T-helper 22 cell (primary cell): Measurements from ENCODE around the gene SCAP.
"Not testable (repeated sequence)": the region's sequence is repeated elsewhere in the genome, so short reads cannot be mapped to it uniquely, and the experiment has no call there.

ENCODE experiments used
- DNase-seq: peaks from one replicate; pipeline ENCODE4 v3.0.0-alpha.2; 2020; ENCODE audit warnings: low read depth

Gene SCAP

GRCh38 chr3:47475570-47476329 is at the start of gene SCAP:
Gene SCAP, minus strand, starts transcription at chr3:47475941. Its CDS starts 32,948 bp downstream, at chr3:47442993.
- peak; percentile 92 for DNase-seq

DNA sequence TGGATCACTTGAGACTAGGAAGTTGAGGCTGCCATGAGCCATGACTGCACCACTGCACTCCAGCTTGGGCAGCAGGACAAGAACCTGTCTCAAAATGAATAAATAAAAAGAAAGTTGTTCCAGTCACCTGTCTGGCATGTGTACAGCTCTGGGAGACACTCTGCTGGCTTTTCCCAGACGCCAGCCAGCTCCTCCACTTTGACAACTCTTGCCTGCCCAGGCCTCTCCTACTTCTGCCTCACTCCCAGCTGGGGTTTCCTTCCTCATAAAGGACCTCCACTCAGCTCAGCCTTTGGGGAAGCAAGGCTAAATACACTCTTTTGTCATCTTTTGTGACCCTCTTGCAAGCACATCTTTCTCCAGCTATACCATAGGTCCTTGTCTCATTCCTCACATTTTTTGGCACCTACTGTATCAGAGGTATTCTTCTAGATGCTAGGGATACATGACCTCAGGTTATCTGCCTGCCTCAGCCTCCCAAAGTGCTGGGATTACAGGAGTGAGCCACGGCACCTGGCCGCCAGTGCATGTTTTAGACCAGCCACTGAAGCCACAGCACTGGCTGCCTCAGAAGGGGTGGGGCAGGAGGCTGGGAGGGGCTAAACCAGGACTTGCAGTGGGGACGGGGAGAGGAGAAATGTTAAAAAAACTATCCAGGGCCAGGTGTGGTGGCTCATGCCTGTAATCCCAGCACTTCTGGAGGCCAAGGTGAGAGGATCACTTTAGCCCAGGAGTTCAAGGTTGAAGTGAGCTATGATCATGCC is 47.8 kb upstream of the SCAP start:
- DNase-seq, result no peak

DNA sequence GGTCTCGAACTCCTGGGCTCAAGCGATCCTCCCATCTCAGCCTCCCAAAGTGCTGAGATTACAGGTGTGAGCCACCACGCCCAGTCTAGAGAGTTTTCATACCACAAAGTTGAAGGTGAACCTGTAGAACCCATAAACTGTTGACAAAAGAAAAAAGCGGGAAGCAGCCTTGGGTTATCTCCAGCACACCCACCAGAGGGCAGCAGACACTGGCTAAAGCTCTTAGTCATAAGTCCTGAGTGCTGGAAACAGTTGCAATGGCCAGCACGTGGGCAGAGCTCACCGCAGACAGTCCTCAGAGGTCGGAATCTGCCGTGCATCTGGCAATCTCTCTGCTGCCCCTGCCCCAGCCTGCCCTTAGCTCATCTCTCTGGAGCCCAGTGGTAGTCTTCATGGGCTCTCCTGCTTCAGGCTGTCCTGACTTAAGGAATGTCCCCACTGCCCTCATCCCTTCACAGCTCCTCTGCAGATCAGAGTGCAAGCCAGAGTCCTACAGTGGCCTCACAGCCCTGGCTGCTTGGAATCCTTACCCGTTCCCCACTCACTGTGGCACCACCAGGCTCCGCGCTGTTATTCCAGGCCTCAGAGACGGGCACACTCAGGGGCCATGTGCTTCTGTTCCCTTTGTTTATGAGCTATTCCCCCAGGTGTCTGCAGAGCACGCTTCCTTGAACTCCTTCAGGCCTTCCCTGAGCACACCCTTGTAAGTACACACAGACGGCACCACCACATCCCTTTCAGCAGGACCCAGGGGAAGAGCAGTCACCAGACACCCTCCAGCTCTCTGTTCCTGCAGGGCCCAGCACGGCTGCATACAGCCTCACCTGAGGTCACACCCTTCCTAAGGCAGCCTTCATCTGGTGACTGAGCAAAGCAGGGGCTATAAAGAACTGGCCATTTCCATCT is 46.6 kb upstream of the SCAP start:
- DNase-seq, result peak; percentile 36

DNA sequence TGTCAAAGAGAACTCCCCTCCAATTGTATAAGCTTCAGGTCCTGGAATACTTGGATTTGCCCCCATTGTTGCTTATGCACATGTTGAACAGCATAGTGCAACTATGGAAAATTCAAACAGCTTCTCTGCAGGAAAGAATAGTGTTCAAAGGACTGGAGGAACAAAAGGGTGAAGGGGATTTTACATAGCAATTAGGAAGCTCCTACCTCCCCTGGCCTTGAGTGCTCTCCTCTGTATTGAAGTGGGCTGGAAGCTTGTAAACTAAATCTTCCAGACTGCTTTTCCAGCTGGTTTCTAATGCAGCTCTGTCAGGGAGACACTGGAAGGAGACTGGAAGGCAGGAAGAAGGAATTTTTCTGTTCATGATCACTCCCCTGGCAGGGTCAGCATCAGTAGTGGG is 45.0 kb upstream of the SCAP start:
- no peak for DNase-seq

DNA sequence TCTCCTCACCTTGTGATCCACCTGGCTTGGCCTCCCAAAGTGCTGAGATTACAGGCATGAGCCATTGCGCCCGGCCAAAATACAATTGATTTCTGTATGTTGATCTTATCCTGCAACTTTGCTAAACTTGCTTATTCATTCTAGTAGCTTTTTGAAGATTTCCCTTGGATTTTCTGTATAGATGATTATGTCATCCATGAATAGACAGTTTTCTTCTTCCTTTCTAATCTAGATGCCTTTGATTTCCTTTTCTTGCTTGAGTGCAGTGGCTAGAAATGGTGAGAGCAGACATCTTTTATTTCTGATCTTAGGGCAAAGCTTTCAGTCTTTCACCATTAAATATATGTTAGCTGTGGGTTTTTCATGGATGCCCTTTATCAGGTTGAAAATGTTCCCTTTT is 42.2 kb upstream of the SCAP start:
- no peak for DNase-seq

GRCh38 chr3:47515864-47516319 is 40.2 kb upstream of the SCAP start:
- DNase-seq, result no peak

GRCh38 chr3:47515100-47515499 is 39.4 kb upstream of the SCAP start:
- no peak for DNase-seq

DNA sequence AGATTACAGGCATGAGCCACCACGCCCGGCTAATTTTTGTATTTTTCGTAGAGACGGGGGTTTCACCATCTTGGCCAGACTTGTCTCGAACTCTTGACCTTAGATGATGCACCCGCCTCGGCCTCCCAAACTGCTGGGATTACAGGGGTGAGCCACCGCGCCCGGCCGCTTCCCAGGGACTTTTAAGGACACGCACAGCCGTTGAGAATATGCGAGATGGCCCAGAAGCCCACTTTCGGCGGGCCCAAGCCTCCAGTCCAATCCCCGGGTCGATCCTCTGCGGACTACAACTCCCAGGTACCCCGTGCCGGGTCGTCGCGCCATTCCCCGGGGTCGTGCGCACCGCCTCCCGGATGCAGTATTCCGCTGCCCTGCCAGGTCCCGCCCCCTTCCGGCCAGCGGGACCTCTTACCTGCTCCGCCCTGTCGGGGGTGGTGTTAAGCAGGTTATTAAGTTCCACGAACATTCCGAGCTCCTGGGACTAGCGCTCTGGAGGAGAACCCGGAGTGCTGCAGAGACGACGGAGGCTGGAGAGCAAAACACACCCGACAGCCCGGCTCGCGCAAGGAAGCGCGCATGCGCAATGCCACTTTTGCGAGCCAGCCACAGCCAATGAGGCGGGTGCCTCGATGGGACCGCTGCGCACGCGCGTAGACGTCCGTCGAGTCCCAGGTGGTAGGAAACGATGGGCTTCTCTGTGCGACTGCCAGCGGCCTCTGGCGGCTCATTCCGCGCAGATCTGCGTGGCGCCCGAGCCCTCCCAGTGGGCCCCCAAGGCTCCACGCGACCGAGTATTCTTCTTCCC is 37.6 kb upstream of the SCAP start, which contains the start of gene ELP6:
Gene ELP6, minus strand, starts transcription at position 588 of the 805 bp plus-strand sequence. Its CDS starts 122 bp downstream, at position 466.
- peak; percentile 95 for DNase-seq

GRCh38 chr3:47512416-47513124 is 36.8 kb upstream of the SCAP start:
- peak; percentile 9 for DNase-seq

GRCh38 chr3:47505267-47505666 is 29.5 kb upstream of the SCAP start:
- not testable (repeated sequence) for DNase-seq

DNA sequence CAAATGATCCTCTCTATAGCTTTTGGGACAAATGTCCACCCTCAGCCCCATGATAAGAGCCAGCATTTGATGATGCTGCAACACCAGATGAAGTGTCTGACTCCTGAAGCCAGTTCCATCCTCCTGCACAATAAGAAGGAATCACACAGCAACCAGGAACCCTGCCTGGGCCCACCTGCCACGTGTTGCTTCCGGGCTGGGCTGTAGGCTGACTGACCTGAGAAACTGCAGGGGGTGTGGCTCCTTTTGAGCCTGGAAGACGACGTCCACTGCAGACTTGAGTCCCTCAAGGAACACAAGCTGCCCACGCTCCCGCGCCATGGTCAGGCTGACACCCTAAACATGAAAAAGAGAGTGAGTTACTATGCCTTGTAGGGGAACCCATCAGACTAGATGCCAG is 28.4 kb upstream of the SCAP start:
- no peak for DNase-seq

DNA sequence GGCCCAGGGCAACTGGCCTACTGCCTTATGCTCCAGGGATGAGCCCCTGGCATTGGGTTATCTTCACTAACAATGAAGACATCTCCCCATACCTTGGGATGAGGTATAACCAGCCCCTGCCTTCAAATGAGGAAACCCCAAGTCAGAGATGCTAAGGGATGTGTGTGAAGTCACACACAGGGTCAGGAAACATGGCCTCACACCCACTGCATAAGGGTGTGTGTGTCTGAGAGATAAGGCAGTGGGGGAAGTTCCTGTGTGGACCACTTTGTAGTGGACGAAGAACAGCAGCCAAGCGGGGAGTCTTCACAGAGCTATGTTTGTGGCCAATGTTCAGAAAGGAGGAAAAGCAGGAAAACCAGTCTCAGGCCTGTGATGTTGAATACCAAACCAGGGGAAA is 27.3 kb upstream of the SCAP start:
- no peak for DNase-seq

DNA sequence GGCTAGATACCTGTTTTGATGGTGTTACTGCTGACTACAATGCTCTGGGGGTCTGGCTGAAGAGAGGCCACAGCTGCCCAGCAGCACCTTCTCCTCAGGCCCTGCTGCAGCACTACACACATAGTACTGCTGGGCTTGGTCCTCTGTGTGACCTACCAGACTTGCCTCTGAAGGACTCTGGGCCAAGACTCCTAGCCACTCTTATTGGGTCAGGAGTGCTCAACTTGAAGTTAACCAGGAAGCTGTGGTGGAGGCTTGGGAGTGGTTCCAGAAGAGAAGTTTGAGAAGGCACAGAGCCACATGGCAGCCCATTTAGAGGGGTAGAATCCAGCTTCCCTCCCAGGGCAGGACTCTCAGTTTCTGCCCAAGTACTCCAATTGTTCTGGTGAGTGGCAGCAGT is 21.2 kb upstream of the SCAP start:
- DNase-seq, result no peak

GRCh38 chr3:47495886-47496285 is 20.1 kb upstream of the SCAP start:
- no peak for DNase-seq

DNA sequence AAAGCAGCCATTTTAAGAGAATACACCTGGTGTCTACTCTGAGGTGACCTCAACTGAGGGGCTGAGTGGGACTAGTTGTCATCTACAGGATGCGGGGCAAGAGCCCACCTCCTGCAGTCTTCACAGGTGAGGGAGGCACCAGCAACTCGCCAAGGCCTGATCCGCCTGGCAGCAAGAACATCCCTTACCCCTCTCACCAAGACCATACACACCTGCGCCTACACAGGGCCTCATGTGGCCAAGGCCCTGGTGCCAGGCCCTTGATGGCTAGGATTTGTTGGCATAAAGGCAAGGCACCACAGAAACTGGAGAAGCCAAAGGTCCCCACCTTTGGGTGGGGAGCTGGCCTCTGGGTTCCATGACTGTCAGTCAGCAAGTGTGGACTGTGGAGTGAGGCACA is 19.4 kb upstream of the SCAP start:
- DNase-seq, result no peak

GRCh38 chr3:47491777-47492176 is 16.0 kb upstream of the SCAP start:
- DNase-seq, result no peak

DNA sequence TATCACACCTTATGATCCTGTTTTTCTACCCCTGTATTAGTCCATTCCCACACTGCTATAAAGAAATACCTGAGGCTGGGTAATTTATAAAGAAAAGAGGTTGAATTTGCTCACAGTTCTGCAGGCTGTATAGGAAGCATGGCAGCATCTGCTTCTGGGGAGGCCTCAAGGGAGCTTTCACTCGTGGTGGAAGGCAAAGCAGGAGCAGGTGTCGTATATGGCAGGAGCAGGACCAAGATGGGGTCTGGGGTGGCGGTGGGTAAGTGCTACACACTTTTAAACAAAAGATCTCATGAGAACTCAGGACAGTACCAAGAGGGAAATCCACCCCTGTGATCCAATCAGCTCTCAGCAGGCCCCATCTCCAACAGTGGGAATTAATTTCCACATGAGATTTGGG is 15.4 kb upstream of the SCAP start:
- DNase-seq, result no peak

DNA sequence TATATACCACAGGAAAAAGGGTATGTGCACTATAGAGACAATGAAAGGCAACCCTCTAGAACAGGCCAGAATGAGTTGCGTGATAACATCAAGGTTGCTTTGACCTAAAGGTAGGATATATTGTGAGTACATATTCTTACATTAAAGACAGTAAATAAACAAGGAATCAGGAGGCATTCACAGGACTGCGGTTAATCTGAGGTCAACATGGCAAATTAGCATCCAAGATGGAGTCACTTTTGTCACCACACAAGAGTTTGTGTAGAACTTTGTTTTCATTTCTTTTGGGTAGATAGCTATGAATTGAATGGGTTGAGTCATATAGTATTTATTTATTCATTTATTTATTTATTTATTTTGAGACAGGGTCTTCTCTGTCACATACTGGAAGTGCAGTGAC is 11.5 kb upstream of the SCAP start:
- no peak for DNase-seq

- DNase-seq, result no peak
These were observed 10.1 kb upstream of the SCAP start for GRCh38 chr3:47485812-47486211.

DNA sequence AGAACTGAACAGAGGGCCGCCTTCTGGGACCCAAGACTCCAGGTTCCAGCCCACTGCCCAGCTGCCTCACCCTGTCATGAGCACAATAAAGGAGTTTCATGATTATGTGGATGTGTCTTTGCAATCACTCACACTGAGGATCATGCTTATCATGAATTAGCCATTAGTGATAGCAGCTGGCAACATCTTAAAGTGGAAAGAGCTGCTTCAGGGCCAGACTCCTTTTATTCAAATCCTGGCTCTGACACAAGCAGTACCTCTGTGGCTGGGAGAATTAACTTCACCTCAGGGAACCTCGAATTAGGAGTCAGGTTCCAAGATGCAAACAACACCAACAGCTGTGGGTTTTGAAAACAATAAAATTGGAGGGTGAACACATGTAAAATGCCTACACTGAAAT is 6.6 kb upstream of the SCAP start:
- DNase-seq, result no peak

DNA sequence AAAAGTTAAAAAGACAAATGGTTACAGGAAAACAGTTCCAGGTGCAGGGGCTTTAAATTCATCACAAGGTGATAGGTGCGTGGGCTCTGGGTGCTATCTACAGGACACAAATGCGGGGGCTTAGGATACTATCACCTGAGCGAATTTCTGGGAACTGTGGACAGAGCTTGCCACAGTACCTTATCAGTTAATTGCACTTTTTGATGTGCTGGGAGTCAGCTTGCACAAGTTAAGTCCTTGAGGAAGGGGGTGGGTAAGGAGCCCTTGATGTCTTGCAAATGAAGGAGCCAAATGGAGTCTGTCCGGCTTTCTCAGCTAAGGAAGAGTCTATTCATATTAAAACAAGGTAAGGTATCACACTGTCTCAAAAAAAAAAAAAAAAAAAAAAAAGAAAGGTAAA is 6.0 kb upstream of the SCAP start:
- not testable (repeated sequence) for DNase-seq
